GM18909 (cell line): ENCODE measurements around the gene MBD1.
"Not testable (repeated sequence)": the region's sequence is repeated elsewhere in the genome, so short reads cannot be mapped to it uniquely, and the experiment has no call there.

ENCODE experiments used
- ATAC-seq: cut with Tn5 transposase; IDR thresholded peaks from one replicate; pipeline ENCODE4 v1.9.1; 2021; ENCODE audit warnings: mild to moderate bottlenecking; ENCODE audit not compliant: unreplicated experiment, poor library complexity

MBD1 gene

GRCh38 chr18:50281295-50281971 lies at the start of gene MBD1:
Gene MBD1, minus strand, starts transcription at chr18:50281523. Its CDS starts 1,531 bp downstream, at chr18:50279992.
- ATAC-seq = peak; percentile 94

GRCh38 chr18:50330176-50330575 lies 48.9 kb upstream of the MBD1 start:
- ATAC-seq = no peak

GRCh38 chr18:50327983-50328382 lies 46.7 kb upstream of the MBD1 start:
- no peak for ATAC-seq

- ATAC-seq = no peak
Observed at GRCh38 chr18:50320719-50321118, 39.4 kb upstream of the MBD1 start.

- peak; percentile 73 for ATAC-seq
Observed at GRCh38 chr18:50315100-50315871, 34.0 kb upstream of the MBD1 start.

GRCh38 chr18:50313873-50314460 lies 32.6 kb upstream of the MBD1 start:
- no peak for ATAC-seq

- peak; percentile 27 for ATAC-seq
Observed at GRCh38 chr18:50313031-50313607, 31.8 kb upstream of the MBD1 start.

GRCh38 chr18:50312296-50313030 lies 31.1 kb upstream of the MBD1 start:
- ATAC-seq = peak; percentile 79

GRCh38 chr18:50311650-50312049 lies 30.3 kb upstream of the MBD1 start:
- ATAC-seq = no peak

GRCh38 chr18:50310080-50310479 lies 28.8 kb upstream of the MBD1 start:
- ATAC-seq = no peak

GRCh38 chr18:50308851-50309250 lies 27.5 kb upstream of the MBD1 start:
- not testable (repeated sequence) for ATAC-seq

GRCh38 chr18:50307738-50308470 lies 26.6 kb upstream of the MBD1 start:
- peak; percentile 89 for ATAC-seq

- ATAC-seq = no peak
Observed at GRCh38 chr18:50307400-50307737, 26.0 kb upstream of the MBD1 start.

- ATAC-seq = no peak
Observed at GRCh38 chr18:50306944-50307343, 25.6 kb upstream of the MBD1 start.

GRCh38 chr18:50301074-50301473 lies 19.8 kb upstream of the MBD1 start:
- ATAC-seq = no peak

GRCh38 chr18:50299626-50300388 lies 18.5 kb upstream of the MBD1 start:
- no peak for ATAC-seq

- ATAC-seq = no peak
Observed at GRCh38 chr18:50298443-50299284, 17.3 kb upstream of the MBD1 start.
